HL-60/S4 (cell line): ENCODE data around the gene CELF1.

ENCODE experiments used
- in situ Hi-C: fragments of 300-500 bp; cut with MboI; formaldehyde crosslinking; loops from 2 replicates; pipeline ENCODE4 v1.14.3; 2022; ENCODE audit warnings: low sequenced_read_pairs

Gene CELF1

DNA sequence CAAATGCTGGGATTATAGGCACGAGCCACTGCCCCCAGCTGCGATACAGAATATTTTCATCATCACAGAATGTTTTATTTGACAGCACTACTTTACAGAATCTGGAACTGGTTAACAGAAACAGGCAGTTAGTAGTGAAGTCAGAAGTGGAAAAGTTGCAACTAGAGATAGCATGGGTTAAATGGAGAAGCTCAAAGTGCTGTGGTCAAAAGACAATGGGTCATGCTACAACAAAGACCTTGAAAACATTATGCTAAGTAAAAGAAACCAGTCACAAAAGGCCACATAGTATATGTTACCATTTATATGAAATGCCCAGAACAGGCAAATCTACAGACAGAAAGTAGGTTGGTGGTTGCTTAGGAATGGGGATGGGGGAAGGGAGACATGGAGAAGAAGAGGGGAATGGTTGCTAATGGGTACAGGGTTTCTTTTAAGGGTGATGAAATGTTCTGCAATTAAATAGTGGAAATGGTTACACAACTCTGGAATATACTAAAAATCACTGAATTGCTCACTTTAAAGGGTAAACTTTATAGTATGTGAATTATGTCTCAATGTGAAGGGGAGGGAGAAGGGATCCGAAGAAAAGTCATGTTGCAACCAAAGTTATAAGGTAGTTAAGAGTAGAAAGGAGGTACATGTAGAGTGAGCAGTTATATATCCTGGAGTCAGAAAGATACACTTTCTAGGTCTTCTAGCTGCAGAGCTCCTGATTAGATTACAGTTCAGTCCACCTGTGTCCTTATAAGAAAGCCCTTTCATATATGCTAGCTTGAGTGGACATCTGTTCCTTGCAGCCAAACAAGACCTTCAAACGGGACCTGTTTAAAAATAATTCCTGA is 57.7 kb downstream of the CELF1 start:
- in situ Hi-C loops = no loop called here

DNA sequence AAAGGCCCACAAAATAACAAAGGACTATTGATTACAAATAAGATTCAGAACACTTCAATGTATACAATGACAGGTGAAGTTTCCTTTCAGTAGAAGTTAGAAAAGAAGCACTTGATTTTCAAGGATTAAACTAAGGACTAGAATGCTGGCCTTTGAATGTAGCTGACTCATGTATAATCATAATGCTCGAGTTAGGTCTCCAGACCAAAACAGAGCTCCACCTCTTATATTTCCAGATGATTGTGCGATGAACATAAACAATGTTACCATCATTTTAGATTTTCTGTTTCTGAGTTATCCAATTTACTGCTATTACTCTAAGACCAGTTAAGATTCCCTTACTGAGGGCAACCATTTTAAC is 63.6 kb downstream of the CELF1 start:
- in situ Hi-C loops = no loop called here

DNA sequence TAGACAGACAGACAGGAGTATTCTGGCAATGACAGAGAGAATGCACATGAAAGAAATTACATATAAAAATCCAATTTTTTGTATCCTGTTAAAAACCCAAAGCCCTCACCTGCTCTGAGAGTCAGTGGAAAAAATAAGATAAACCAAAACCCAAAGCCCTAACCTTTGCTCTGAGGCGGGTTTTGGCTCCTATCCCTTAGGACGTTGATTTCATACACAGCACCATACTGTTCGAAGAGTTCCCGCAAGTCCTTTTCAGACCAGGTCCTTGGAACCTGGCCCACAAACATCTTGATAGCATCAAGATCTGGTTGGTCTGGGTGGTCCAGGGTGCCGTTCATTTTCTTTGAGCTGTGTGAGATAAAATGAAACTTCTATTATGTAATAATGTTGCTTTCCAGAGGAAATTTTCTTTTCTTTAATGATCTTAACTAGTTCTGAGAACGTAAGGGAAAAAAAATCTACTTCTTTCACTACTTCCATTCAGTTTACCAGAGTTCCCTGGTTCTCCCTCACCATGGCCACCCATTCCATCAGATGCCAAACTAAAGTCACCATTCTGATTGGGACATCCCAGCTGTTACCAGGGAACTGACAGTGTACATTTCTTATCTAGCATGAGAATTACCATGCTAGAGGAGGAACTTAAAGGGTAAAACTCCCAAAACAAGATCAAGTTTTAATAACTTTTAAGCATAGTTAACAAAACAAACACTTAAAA is 64.1 kb downstream of the CELF1 start:
- in situ Hi-C loops = no loop called here

DNA sequence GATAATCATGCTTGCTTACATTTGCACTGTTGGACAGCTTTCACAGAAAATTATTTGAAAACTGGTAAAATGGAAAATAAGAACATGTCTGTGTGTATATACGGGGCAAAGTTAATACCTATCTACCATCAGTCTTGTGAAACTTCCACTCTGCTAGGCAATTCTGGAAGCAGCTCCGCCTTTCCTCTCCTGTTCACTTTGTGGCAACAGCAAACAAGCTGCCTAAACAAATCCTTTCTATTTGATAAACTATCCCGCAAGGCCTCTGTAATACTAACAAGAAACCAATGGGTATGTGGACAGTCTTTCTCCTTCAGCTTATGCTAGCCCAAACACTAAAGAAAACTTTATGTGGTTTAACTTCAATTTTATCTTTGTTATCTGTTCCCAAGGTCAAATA is 64.8 kb downstream of the CELF1 start:
- in situ Hi-C loops = no loop called here

DNA sequence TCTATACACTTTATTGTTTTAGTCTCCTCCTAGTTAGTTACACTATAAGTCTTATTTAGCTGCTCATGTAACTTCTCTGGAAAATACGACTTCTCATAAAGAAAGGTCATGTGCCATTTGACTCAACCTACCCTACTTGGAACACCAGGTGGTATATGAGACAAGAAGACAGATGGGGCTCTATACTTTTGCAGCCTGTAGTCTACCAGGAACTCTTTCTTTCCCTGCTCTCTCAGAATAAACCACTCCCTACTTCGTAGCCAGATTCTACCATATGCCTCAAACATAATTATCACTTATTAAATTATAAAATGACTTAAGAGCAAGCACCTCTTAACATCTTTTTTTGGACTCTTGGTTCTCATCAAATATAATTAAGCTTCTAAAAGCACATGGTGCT is 65.5 kb downstream of the CELF1 start:
- in situ Hi-C loops = no loop called here

DNA sequence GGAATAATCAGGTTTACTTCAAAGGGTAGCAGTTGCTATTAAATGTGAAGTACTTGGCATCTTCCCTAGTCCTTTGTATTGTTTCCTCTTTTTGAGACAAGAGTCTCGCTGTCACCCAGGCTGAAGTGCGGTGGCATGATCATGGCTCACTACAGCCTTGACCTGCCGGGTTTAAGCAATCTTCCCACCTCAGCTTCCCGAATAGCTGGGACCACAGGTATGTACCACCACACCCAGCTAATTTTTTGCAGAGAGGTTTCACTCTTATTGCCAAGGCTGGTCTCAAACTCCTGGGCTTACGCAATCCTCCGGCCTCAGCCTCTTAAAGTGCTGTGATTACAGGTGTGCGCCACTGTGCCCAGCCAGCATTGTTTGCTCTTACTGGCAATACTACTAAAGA is 67.8 kb downstream of the CELF1 start:
- in situ Hi-C loops = no loop called here

DNA sequence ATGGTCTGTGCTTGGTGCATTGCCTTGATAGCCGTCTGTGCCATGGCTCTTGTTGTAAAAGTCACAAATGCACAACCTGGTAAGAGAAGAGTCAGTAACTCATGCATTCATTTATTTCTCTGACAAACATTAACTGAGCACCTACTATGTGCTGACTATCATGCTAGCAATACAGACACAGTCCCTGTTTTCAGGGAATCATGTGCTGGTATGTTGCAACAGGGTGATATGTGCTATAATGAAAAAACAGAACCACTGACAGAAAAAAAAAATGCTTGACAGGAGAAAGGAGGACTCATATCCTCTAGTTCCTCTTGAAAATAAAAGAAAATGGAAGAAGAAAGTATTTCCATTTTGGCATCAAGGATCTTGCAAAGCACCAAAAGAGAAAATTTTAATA is 69.5 kb downstream of the CELF1 start:
- in situ Hi-C loops = no loop called here

DNA sequence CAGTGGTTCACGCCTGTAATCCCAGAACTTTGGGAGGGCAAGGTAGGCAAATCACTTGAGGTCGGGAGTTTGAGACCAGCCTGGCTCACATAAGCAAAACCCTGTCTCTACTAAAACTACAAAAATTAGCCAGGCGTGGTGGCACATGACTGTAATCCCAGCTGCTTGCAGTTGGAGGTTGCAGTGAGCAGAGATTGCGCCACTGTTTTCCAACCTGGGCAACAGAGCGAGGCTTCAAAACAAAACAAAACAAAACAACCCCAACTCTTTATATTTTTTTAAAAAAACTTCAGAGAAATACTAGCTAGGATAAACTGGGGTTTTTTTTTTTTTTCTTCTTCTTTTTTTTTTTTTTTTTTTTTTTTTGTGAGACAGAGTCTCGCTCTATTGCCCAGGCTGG is 72.2 kb downstream of the CELF1 start:
- in situ Hi-C loops = no loop called here

DNA sequence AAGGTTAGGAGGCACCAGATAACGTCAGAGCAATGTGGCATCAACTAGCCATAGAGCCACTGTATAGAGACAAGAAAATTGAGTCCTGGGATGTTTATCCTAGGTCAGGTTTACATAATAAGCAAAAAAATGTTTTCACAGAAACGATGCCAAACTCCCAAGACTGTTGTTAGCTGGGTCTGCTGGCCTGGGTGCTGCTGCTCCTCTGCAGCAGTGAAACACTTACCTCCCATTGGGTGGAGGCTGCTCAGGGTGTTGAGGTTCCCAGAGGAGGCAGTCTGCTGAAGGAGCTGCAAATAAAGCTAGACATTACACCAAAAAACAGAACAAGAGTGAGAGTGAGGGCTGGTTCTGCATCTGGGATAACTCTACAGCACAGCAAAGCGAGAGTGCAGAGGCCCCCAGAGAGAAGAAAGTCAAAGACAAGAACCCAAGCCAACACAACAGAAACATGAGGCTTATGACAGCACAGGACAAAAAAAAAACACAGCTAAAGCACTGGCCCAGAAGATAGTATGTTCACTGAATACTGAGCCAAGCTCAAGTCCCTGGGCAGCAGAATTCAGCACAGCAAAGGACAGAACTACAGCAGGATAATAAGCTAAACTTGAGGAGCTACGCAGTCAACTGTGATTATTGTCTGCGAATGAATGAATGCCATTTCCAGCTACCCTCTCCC is 74.1 kb downstream of the CELF1 start:
- in situ Hi-C loops = no loop called here

DNA sequence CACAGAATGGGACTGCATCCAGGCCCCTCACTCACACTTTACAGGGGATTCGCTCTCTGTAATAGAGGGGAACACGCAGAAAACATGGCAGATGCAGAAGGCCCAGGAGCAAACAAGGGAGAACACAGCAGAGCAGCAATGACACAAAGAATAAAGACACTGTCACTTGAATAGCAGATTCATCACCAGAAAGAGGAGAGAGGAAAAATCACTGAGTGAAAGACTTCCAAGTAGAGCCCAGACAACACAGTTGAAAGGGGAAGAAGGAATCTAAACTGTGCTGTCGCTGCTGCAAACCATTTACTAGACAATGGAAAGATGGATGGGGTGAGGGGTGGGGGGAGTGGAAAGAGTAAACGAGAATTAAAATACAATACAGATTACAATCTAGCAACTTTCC is 75.2 kb downstream of the CELF1 start:
- in situ Hi-C loops = no loop called here

DNA sequence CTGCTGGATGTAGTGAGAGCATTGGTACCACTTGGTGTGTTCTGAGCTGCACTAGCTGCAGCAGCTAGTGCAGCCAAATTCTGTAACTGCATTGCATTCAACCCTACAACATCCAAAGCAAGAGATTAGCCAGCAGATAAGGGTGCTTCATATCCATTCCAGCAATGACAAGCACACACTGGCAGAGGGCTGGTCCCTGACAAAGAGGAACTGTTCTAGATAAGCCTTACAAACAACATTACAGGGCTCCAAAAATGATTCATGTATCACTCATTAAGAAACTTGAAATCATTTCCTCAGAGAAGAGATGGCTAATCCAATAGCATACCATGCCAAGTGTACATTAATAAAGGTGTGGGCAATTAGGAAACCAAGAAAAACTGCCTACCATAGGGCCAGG is 75.6 kb downstream of the CELF1 start:
- in situ Hi-C loops = no loop called here

DNA sequence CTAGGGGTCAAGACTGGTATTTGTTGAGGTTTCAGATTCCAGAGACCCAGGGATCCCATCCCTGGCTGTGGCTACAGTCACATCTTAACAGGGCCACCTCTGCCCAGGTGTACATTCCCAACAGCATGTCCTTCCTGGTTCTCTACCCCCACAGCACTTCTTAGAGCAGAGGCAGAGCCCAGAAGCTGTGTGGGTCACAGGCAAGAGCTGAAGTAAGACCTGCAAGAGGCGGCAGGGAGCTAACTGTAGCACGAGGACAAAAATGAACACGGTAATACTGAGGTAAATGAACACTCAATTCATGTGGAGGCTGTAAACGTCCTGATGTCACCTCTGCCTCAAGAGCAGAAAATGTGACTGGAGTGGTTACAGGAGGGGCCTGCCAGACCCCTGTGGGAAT is 82.3 kb downstream of the CELF1 start:
- in situ Hi-C loops = no loop called here

DNA sequence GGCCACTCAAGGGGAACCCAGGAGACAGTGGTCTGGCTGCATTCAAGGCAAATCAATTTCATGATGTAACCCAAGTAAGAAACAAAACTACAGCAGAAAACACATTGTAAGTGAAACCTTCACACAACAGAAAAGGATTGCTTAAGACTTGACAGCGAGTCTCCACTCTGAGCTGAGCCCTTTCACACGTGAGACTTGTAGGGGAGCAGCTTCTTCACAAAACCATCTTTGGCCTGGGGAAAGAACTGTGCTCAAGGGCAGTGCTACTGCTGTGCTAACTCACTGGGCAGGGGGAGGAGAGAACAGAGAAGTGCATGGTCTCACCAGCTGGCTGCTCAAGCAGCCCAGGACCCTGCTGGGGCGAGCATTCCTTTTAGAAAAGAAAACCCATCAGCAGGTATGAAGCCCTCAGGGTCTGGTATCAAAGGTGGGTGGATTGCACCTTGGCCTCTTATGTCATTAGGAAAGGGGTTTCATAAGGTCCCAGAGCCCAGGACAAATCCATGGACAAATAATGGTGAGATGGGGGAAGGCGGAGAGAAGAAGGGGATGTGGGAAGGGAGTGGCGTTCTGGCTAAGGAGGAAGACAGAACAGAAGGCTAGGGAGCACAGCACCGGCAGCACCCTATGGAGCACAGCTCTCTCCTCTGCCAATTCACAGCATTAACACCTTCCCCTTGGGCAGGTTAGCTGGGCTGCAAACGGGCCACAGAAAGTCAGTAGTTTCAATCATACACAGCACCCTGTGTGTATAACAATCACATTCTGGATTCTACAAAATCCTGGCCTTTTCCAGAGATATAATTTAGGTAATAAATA is 83.4 kb downstream of the CELF1 start:
- in situ Hi-C loops = no loop called here

DNA sequence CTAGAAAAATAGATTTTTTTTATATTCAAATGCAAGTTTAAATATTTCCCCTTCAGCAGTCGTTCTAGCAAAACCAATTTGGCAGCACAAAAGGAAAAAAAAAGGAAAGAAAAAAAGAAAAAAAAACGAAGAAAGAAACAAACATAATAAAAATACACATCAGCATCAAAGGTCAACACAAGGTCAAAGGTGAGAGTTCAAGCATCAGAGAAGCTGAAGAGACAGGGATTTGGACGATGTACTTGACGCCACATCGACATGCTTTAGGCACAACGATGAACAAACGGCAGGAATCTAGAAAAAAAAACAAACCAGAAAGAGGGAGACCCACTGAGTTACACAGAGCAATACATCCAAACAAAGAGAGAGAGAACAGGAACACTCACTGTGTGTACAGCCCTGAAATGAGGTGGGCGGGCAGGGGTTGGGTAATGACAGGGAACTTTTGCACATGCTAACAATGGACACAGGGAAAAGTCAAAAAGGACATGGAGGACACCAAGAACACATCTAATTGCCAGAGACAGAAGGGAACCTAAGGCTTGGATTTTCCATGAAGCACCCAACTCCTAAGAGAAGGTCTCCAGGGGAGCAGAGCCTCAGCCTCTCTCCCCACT is 84.2 kb downstream of the CELF1 start:
- in situ Hi-C loops = no loop called here

DNA sequence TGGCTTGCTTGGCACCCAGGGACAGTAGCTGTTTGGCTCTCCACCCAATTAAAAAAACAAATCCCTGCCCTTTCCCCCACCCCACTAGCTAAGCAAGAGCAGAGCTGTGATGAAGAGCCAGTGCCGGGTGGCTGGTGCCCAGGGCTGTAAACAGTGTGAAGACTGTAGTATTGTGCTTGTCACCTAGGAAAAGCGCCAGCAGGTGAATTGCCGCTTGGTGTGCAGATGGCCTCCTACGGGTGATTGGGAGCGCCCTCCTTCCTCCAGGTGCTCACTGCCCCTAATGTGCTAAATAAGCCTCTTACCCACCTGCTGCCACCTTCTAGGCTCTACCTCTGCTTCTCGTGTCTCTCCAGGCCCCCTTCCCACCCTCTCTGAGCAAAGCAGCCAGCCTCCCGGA is 85.6 kb downstream of the CELF1 start:
- in situ Hi-C loops = no loop called here

DNA sequence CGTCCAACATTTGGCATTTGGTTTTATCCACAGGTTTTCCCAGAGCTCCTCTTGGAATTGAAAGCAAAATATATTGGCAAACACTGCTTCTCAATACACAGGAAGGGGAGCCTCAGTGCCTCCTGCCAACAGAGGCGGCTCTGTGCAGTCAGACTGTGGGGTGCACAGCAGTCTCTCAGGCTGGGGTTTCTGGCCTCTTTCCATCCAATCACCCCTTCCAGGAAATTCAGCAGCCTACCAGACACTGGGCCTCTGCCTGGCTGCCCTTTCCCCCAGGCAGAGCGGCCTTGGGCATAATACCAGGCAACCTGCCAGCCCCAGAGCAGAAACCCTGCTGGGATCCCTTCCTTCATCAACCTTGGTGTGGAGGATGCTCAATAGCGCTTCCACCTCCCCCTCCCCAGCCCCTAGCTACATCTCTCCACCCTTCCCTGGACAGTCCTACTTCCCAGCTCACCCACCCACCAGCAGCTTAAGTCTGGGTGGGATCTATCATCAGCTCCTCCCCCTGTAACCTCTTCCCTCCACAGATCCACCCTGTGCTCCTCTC is 86.2 kb downstream of the CELF1 start:
- in situ Hi-C loops = no loop called here

DNA sequence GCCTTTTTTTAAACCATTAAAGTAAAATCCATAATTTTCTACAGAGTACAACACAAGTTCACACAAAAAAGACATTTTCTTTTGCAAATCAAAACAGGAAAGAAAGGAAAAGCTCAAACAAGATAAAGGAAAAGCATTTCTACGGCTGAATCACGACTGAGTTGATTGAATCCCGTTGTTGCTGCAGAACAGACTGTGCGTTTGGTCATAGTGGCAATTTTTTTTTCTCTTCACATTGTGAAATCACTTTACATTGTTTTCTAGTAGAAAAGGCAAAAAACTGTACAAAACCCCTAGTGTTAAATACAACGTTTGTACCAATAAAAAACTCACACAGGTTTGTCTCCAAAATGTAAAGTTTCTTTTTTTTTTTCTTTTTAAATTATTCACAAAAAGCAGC is 86.7 kb downstream of the CELF1 start:
- in situ Hi-C loops = no loop called here

DNA sequence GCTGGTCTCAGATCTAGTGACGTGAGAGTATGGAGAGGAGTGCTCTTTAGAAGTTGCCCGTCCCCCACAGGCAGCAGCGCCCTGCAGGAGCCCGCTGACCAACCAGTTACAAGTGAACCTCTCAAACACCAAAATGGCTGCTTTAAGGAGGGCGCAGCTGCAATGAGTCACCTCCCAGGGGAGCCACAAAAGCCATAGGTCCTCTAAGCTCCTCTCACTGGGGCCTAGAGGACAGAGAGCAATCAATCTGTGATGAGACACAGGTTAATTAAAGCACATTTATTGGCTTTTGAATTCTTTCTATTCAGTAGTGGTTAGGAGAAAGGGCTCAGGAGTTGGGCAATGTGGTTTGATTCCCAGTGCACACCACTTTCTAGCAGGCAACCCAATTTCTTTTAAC is 88.4 kb downstream of the CELF1 start:
- in situ Hi-C loops = no loop called here

DNA sequence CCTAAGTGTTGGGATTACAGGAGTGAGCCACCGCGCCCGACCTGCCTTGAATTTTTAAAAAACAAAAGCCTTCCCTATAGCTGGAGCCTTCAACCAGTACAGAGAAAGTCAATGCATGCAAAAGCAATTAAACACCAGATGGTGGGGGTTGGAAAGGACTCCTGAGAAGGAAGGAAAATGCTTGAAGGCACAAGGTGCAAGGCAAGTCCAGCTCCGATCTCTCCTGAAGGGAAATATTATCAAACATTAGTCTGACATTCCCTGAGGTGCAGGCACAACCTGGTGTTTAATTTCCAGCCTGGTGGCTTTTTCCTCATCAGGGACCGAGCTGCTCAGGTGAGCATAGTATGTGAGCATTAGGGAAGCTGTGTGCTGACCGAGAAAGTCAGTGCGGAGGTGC is 91.1 kb downstream of the CELF1 start:
- in situ Hi-C loops = no loop called here

DNA sequence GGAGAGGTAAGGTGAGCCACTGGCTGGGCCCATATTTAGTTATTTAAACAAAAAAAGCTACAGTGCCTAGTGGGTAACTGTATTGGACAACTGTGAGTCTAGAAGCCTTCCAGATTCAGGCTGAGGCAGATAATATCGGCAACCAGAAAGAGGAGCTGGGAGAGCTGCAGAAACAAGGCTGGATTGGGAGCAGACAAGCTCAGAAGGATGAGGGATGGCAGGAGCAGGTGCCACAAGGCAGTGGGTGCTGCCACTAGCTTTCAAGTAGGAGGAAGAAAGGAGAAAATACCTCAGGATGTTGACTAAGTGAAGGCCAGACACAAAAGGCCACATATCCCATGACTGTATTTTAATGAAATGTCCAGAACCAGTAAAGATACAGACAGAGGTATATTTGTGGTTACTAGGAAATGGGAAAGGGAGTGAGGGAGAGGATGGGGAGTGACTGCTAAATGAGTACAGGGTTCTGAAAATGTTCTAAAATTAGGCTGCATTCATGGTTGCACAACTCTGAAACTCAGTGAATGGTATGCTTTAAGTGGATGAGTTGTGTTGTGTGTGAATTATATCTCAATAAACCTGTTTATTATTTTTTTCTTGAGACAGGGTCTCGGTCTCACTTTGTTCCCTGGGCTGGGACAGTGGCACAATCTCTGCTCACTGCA is 92.2 kb downstream of the CELF1 start:
- in situ Hi-C loops = no loop called here
